HepG2 (cell line): ENCODE measurements around the gene VSX1. TPM values are rescaled to one million over a fixed set of nuclear protein-coding genes. Genes with fewer than 3 reads are reported as not detected.

Source experiments
- DMAP1 ChIP-seq: IDR thresholded peaks from 2 replicates; pipeline ENCODE4 v1.6.1; 2016
- HDAC1 ChIP-seq: sonication (generic); formaldehyde crosslinking; IDR thresholded peaks from 2 replicates; pipeline ENCODE4 v1.5.1; 2020; ENCODE audit warnings: mild to moderate bottlenecking, missing genetic modification reagents
- ISL2 ChIP-seq: sonication (generic); formaldehyde crosslinking; IDR thresholded peaks from 2 replicates; pipeline ENCODE4 v1.5.0; 2020; ENCODE audit warnings: missing genetic modification reagents
- MTA1 ChIP-seq: sonication (generic); formaldehyde crosslinking; IDR thresholded peaks from 2 replicates; pipeline ENCODE4 v1.4.0; 2020; ENCODE audit warnings: missing genetic modification reagents, mild to moderate bottlenecking, borderline replicate concordance
- PITX1 ChIP-seq: sonication (generic); formaldehyde crosslinking; IDR thresholded peaks from 2 replicates; pipeline ENCODE4 v1.5.1; 2020; ENCODE audit warnings: mild to moderate bottlenecking, missing genetic modification reagents
- RARA ChIP-seq: IDR thresholded peaks from 2 replicates; pipeline ENCODE4 v1.6.1; 2016; ENCODE audit warnings: missing genetic modification reagents, missing compliant biosample characterization
- RXRA ChIP-seq: sonication (generic); formaldehyde crosslinking; IDR thresholded peaks from 2 replicates; pipeline ENCODE4 v1.5.1; 2020; ENCODE audit warnings: missing genetic modification reagents
- SMYD3 ChIP-seq: sonication (generic); formaldehyde crosslinking; IDR thresholded peaks from 2 replicates; pipeline ENCODE4 v1.8.1; 2023; ENCODE audit warnings: mild to moderate bottlenecking, missing genetic modification reagents
- ZEB1 ChIP-seq: IDR thresholded peaks from 2 replicates; pipeline ENCODE4 v1.6.1; 2012; ENCODE audit warnings: mild to moderate bottlenecking, low read depth, inconsistent platforms; ENCODE audit not compliant: insufficient replicate concordance
- ZFAT ChIP-seq: sonication (generic); formaldehyde crosslinking; conservative IDR thresholded peaks from 2 replicates; pipeline ENCODE4 v1.8.1; 2023; ENCODE audit warnings: missing genetic modification reagents, inconsistent platforms
- ZNF138 ChIP-seq: sonication (generic); formaldehyde crosslinking; IDR thresholded peaks from 2 replicates; pipeline ENCODE4 v1.5.0; 2020; ENCODE audit warnings: mild to moderate bottlenecking, low read depth, missing genetic modification reagents
- ZNF230 ChIP-seq: sonication (generic); formaldehyde crosslinking; IDR thresholded peaks from 2 replicates; pipeline ENCODE4 v1.4.0; 2020; ENCODE audit warnings: mild to moderate bottlenecking, missing genetic modification reagents
- ZNF329 ChIP-seq: sonication (generic); formaldehyde crosslinking; IDR thresholded peaks from 2 replicates; pipeline ENCODE4 v1.9.0; 2021; ENCODE audit warnings: low read depth, mild to moderate bottlenecking, missing genetic modification reagents
- polyA plus RNA-seq, 8 experiments: library from polyadenylated mRNA; depleted of rRNA in 3 of 8; stranded (reverse) in 7 of 8; unstranded in 1 of 8; fragments of >200 nt; fragmentation: Illumina TruSeq in 4 of 8; extraction: Trizol in 4 of 8; gene quantifications; 2 replicates each; pipeline versions ENCODE4 v1.2.1 to v1.2.3, GENCODE V29; 2011 to 2016; ENCODE audit warnings: low read depth in 4 of 8, missing spikeins in 1 of 8, mixed read lengths in 1 of 8; ENCODE audit not compliant: insufficient read depth in 1 of 8
- total RNA-seq, 5 experiments: library from RNA; depleted of rRNA; stranded (reverse); fragments of >200 nt; fragmentation: Illumina TruSeq; extraction: Trizol; gene quantifications; 2 replicates each; pipeline ENCODE4 v1.2.3, GENCODE V29; 2016; ENCODE audit warnings: low read depth in 1 of 5
- TF ChIP-seq, protein P1 (sequence below): IDR thresholded peaks from 2 replicates; pipeline ENCODE4 v1.4.0; 2020; ENCODE audit warnings: mild to moderate bottlenecking, missing genetic modification reagents
- TF ChIP-seq, protein P2 (sequence below): sonication (generic); formaldehyde crosslinking; IDR thresholded peaks from 2 replicates; pipeline ENCODE4 v1.9.0; 2021; ENCODE audit warnings: missing genetic modification reagents, borderline replicate concordance
- TF ChIP-seq, protein P3 (sequence below): sonication (generic); formaldehyde crosslinking; IDR thresholded peaks from 2 replicates; pipeline ENCODE4 v1.4.0; 2020; ENCODE audit warnings: mild to moderate bottlenecking, missing genetic modification reagents, borderline replicate concordance
- TF ChIP-seq, protein P4 (sequence below): sonication (generic); formaldehyde crosslinking; IDR thresholded peaks from 2 replicates; pipeline ENCODE4 v1.4.0; 2020; ENCODE audit warnings: missing genetic modification reagents
- TF ChIP-seq, protein P5 (sequence below): sonication (generic); formaldehyde crosslinking; IDR thresholded peaks from 2 replicates; pipeline ENCODE4 v1.4.0; 2020; ENCODE audit warnings: low read depth, mild to moderate bottlenecking, missing genetic modification reagents

Gene VSX1
- total and polyA plus RNA-seq, 2 of the 13 experiments (the other 11 are each of a cell fraction or from before 2014, with no cell fraction given) = 0.04 TPM; not detected in 1

DNA sequence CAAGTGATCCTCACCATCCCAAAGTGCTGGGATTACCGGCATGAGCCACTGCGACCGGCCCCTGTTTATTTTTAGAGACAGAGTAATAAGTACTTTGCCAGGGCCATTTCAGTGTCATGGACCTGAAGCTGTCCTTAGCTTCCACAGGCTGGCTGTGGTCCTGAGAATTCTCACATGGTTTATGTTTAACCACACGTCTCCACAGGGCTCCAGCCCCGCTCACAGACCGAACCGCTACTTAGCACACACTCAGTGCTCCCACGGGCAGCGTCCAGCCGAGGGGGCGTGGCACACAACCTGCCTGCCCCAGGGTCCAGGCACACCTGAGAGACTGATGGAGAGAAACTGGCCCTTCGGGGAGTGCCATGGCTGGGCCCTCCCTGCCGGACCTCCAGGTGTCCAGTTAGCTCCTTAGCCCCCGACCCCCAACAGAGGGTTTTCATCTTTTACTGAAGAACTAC lies 35.7 kb downstream of the VSX1 start (continued):
- TF ChIP-seq, protein P1, sequence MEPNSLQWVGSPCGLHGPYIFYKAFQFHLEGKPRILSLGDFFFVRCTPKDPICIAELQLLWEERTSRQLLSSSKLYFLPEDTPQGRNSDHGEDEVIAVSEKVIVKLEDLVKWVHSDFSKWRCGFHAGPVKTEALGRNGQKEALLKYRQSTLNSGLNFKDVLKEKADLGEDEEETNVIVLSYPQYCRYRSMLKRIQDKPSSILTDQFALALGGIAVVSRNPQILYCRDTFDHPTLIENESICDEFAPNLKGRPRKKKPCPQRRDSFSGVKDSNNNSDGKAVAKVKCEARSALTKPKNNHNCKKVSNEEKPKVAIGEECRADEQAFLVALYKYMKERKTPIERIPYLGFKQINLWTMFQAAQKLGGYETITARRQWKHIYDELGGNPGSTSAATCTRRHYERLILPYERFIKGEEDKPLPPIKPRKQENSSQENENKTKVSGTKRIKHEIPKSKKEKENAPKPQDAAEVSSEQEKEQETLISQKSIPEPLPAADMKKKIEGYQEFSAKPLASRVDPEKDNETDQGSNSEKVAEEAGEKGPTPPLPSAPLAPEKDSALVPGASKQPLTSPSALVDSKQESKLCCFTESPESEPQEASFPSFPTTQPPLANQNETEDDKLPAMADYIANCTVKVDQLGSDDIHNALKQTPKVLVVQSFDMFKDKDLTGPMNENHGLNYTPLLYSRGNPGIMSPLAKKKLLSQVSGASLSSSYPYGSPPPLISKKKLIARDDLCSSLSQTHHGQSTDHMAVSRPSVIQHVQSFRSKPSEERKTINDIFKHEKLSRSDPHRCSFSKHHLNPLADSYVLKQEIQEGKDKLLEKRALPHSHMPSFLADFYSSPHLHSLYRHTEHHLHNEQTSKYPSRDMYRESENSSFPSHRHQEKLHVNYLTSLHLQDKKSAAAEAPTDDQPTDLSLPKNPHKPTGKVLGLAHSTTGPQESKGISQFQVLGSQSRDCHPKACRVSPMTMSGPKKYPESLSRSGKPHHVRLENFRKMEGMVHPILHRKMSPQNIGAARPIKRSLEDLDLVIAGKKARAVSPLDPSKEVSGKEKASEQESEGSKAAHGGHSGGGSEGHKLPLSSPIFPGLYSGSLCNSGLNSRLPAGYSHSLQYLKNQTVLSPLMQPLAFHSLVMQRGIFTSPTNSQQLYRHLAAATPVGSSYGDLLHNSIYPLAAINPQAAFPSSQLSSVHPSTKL = 0 out of 2 replicates have a peak, but pooled peaks have one; percentile 17
- TF ChIP-seq MTA1 (CRISPR knock-in tag) (peak; percentile 43; the same call in 1 of the 2 replicates), SMYD3 (CRISPR knock-in tag) (no peak), PITX1 (CRISPR knock-in tag) (no peak), ZFAT (CRISPR knock-in tag) (no peak), RARA (CRISPR knock-in tag) (peak; percentile 35), ZNF138 (CRISPR knock-in tag) (no peak), DMAP1 (no peak), ZEB1 (peak; percentile 85), ZNF230 (CRISPR knock-in tag) (no peak), ISL2 (CRISPR knock-in tag) (no peak), RXRA (CRISPR knock-in tag) (no peak; the same call in 1 of the 2 replicates), ZNF329 (CRISPR knock-in tag) (no peak), HDAC1 (CRISPR knock-in tag) (0 out of 2 replicates have a peak, but pooled peaks have one; percentile 27)
- TF ChIP-seq, protein P2, sequence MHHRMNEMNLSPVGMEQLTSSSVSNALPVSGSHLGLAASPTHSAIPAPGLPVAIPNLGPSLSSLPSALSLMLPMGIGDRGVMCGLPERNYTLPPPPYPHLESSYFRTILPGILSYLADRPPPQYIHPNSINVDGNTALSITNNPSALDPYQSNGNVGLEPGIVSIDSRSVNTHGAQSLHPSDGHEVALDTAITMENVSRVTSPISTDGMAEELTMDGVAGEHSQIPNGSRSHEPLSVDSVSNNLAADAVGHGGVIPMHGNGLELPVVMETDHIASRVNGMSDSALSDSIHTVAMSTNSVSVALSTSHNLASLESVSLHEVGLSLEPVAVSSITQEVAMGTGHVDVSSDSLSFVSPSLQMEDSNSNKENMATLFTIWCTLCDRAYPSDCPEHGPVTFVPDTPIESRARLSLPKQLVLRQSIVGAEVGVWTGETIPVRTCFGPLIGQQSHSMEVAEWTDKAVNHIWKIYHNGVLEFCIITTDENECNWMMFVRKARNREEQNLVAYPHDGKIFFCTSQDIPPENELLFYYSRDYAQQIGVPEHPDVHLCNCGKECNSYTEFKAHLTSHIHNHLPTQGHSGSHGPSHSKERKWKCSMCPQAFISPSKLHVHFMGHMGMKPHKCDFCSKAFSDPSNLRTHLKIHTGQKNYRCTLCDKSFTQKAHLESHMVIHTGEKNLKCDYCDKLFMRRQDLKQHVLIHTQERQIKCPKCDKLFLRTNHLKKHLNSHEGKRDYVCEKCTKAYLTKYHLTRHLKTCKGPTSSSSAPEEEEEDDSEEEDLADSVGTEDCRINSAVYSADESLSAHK (CRISPR knock-in tag) = no peak
- TF ChIP-seq, protein P3, sequence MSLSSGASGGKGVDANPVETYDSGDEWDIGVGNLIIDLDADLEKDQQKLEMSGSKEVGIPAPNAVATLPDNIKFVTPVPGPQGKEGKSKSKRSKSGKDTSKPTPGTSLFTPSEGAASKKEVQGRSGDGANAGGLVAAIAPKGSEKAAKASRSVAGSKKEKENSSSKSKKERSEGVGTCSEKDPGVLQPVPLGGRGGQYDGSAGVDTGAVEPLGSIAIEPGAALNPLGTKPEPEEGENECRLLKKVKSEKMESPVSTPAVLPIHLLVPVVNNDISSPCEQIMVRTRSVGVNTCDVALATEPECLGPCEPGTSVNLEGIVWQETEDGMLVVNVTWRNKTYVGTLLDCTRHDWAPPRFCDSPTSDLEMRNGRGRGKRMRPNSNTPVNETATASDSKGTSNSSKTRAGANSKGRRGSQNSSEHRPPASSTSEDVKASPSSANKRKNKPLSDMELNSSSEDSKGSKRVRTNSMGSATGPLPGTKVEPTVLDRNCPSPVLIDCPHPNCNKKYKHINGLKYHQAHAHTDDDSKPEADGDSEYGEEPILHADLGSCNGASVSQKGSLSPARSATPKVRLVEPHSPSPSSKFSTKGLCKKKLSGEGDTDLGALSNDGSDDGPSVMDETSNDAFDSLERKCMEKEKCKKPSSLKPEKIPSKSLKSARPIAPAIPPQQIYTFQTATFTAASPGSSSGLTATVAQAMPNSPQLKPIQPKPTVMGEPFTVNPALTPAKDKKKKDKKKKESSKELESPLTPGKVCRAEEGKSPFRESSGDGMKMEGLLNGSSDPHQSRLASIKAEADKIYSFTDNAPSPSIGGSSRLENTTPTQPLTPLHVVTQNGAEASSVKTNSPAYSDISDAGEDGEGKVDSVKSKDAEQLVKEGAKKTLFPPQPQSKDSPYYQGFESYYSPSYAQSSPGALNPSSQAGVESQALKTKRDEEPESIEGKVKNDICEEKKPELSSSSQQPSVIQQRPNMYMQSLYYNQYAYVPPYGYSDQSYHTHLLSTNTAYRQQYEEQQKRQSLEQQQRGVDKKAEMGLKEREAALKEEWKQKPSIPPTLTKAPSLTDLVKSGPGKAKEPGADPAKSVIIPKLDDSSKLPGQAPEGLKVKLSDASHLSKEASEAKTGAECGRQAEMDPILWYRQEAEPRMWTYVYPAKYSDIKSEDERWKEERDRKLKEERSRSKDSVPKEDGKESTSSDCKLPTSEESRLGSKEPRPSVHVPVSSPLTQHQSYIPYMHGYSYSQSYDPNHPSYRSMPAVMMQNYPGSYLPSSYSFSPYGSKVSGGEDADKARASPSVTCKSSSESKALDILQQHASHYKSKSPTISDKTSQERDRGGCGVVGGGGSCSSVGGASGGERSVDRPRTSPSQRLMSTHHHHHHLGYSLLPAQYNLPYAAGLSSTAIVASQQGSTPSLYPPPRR (CRISPR knock-in tag) = no peak
- TF ChIP-seq, protein P4, sequence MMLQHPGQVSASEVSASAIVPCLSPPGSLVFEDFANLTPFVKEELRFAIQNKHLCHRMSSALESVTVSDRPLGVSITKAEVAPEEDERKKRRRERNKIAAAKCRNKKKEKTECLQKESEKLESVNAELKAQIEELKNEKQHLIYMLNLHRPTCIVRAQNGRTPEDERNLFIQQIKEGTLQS (CRISPR knock-in tag) = no peak
- TF ChIP-seq, protein P5, sequence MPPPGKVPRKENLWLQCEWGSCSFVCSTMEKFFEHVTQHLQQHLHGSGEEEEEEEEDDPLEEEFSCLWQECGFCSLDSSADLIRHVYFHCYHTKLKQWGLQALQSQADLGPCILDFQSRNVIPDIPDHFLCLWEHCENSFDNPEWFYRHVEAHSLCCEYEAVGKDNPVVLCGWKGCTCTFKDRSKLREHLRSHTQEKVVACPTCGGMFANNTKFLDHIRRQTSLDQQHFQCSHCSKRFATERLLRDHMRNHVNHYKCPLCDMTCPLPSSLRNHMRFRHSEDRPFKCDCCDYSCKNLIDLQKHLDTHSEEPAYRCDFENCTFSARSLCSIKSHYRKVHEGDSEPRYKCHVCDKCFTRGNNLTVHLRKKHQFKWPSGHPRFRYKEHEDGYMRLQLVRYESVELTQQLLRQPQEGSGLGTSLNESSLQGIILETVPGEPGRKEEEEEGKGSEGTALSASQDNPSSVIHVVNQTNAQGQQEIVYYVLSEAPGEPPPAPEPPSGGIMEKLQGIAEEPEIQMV (CRISPR knock-in tag) = no peak
